GM19238 (cell line): ENCODE measurements around the gene SLC25A24.
"Not testable (repeated sequence)": the region's sequence is repeated elsewhere in the genome, so short reads cannot be mapped to it uniquely, and the experiment has no call there.

Source experiments
- DNase-seq: peaks from one replicate; pipeline ENCODE4 v3.0.0; 2011; ENCODE audit warnings: low spot score; ENCODE audit not compliant: insufficient read length

SLC25A24 gene

GRCh38 chr1:108140177-108140576 lies 60.0 kb downstream of the SLC25A24 start:
- no peak for DNase-seq

- DNase-seq = not testable (repeated sequence)
These were observed 60.6 kb downstream of the SLC25A24 start for GRCh38 chr1:108139555-108139954.

GRCh38 chr1:108133148-108133547 lies 67.0 kb downstream of the SLC25A24 start:
- not testable (repeated sequence) for DNase-seq

DNA sequence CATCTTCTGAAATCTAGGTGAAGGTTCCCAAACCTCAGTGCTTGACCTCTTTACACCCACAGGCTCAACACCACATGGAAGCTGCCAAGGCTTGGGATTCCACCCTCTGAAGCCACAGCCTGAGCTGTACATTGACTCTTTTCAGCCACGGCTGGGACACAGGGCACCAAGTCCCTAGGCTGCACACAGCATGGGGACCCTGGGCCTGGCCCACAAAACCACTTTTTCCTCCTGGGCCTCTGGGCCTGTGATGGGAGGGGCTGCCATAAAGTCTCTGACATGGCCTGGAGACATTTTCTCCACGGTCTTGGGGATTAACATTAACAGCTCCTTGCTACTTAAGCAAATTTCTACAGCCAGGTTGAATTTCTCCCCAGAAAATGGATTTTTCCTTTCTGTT lies 67.8 kb downstream of the SLC25A24 start:
- DNase-seq = not testable (repeated sequence)

- DNase-seq = not testable (repeated sequence)
These were observed 68.9 kb downstream of the SLC25A24 start for GRCh38 chr1:108131281-108131680.

DNA sequence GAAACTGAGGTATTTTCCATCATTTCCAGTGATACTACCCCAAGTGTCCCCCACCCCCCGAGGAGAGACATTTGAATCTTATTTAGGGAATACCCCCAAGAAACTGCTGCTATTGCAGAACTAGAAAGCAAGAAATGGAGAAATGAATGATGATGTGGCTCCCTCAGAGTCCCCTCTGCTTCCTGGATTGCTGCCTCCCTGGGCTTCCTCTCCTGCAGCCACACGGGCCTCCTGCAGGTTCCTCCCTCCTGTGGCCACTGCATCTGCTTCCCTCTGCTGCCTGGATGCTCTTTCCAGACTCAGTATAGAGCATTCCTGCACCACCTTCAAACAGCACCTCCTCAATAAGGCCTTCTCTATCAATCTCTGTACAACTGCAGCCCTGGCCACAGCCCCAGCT lies 69.3 kb downstream of the SLC25A24 start:
- no peak for DNase-seq

- no peak for DNase-seq
These were observed 70.1 kb downstream of the SLC25A24 start for GRCh38 chr1:108129999-108130398.

DNA sequence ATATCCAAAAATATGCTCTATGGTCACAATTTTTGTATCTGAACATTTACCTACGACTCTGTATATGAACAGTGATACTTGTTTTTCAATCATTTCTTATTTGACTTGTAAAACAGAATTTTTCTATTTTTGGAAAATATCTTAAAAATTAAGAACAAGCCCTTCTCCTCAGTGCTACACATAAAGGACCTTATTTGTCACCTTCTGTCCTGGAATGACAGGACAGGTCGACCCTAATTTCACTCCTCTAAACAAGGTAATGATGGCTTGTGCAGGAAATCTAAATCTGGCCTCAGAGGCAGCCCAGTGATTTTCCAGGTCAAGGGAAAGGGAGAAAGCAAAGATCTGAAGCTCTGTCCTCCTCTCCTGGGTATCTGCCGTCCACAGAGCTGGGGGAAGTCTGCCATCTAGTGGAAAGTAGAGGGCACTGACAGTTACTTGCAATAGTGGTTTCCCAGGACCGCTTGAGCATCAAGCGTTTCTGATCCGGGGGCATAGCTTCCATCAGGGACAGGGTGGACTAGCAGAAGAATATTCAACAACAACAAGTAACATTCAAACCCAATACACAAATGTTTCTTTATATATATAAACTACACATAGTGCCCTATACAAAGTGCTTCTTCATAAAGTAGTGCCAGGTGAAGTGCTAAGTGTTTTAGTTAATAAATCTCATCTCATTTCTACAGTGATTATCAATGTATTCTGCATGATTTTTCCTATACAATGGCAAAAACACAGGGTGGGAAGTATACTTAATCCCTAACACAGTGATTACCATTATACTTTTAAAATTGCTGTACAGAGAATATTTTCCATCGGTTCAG lies 74.6 kb downstream of the SLC25A24 start:
- DNase-seq = peak; percentile 36

DNA sequence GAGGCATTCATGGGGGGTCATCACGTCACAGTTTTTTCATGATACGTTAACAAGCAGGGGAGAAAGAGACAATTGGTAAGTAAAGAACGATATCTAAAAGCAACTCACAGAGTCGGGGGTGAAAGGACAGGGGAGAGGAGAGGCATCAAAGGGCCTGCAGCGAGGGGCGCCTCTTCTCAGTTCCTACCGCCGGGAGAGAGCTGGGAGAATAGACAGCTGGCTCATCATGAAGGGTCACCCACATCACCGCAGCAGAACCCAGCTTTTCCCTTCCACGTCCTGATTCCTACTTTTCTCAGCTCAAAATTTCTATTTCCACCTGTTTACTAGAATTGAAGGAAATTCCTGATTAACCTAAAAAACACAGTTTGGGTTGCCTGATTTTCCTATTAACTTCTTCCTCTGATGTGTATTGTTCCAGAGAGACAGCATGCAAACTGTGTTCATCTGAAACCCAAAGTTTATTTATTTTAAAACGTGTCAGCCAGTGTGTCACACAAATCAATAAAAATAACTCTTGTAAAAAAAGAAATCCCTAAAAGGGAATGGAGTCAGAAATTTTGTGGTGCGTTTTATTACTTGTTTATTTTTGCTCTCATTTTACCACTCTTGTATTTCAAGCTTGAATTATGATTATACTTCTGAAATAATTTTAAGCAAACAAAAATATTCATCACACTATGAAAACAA lies 75.4 kb downstream of the SLC25A24 start:
- no peak for DNase-seq

- no peak for DNase-seq
These were observed 76.1 kb downstream of the SLC25A24 start for GRCh38 chr1:108124023-108124422.

DNA sequence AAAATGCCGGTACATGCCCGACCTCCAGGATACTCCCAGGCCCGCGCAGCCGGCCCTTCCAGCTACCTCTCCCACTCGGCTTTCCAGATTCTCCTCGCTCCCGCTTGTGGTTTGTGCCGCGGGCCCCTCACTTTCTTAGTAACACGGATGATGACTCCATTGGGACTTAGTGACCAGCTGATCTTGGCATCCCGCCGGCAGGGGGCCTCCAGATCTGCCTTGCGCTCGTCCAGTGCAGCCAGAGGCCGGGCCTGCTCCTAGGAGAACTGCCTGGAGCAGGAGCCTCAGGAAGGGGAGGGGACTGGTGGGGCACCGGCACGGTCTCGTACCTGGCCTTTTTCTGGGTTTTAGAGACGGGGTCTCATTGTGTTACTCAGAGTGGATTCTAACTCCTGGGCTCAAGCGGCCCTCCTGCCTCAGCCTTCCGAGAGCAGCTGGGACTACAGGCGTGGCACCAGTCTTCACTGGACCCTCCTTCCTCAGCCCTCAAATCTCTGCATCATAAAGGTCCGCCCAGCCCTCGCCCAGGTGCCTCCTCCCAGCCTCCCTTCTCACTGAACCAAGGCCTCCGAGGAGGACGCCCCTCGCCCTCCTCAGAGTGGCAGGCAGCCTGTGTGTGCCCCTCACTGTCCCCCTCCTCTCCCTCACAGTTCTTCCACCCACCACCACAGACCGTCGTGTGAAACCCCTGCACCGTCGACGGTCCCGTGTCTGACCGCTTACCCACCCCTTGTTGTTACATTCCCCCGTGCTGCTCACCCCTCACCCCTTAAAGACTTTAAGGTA lies 78.6 kb downstream of the SLC25A24 start:
- DNase-seq = no peak

- no peak for DNase-seq
These were observed 80.0 kb downstream of the SLC25A24 start for GRCh38 chr1:108120163-108120562.

DNA sequence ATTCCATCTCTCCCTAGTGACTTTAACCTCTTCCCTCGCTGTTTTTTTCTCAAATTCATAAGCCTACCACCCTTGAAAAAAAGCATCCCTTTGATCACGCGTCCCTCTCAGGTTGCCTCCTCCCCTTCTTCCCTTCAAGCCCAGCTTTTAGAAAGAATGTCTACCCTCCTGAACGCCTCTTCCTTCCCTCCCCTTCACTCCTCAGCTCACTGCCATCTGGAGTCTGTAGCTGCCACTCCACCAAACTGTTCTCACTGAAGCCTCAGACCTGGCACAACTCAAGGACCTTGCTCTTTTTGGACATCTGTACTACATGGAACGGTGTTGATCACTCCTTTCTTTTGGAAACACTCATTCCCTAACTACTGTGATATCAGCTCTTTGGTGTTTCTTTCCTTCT lies 80.6 kb downstream of the SLC25A24 start:
- no peak for DNase-seq

GRCh38 chr1:108117945-108118902 lies 81.9 kb downstream of the SLC25A24 start:
- DNase-seq = no peak

DNA sequence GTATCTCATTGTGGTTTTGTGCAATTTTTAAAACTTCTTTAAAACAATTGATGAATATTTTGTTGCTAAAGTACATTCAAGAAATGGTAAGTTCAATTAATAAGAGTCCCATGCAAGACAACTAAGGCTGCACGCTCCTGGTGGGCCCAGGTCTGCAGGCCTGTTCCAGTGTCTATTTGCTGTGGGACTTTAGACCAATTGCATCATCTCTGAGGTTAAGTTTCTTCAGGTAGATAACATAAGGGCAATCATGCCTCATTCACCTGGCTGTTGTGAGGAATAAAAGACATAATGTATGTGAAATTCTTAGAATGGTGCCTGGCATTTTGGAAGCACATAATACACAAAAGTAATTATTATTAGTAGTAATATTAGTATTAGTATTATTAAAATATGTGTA lies 82.9 kb downstream of the SLC25A24 start:
- DNase-seq = no peak

DNA sequence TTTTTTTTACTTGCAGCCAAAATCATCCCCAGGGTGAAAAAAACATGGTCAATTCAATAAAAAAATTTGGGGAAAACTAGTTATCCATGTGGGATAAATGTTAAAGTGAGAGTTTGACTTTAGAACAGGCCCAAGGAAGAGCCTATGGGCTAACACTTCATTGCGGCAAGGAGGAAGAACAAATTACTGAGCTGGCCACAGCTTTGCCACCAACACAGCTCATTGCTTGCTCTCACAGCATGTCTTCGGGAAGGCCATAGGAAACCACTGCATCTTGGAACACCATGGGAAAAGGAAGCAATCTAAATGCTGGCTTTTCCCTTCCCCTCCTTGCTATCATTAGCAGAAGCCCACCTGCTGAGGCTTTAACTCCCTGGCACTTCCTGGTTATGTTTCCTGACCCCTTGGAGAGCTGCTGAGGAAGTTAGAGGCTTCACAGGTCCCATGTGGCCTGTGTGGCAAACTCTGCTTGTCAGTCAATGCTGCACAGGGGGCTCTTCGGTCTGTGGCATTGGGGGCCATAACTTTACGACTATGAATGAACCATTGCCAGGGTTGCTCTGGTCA lies 86.0 kb downstream of the SLC25A24 start:
- no peak for DNase-seq

- DNase-seq = no peak
These were observed 86.6 kb downstream of the SLC25A24 start for GRCh38 chr1:108113496-108113895.

DNA sequence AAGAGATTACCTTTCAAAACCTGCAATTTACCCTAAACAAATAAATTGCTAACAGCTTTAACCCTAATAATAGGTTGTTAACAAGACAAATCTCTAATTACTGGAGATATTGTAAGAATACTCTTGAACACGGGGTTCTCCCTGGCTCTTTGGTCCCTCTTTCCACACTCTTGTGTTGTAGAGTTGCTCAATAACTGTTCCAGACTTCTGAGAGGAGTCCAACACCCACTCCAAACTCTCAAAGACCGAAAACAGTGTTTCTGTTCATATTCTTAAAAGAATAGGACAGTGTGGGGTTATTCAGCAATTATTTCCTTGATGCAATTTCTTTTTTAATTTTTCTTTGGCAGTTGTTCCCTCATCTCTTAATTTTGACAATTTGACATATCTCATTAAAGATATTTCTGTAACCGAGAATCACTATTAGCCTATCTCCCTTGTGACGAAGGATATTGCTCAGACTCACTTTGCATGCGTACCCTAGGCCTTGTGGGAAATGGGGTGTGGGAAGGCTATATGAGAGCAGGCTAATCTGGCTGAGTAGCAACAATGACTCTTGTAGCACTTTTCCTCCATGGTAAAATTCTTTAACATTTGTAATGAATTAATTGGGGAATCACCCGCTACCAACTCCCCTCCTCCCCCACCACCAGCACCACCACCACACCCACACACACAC lies 90.7 kb downstream of the SLC25A24 start:
- DNase-seq = no peak

GRCh38 chr1:108108119-108108518 lies 92.0 kb downstream of the SLC25A24 start:
- no peak for DNase-seq

DNA sequence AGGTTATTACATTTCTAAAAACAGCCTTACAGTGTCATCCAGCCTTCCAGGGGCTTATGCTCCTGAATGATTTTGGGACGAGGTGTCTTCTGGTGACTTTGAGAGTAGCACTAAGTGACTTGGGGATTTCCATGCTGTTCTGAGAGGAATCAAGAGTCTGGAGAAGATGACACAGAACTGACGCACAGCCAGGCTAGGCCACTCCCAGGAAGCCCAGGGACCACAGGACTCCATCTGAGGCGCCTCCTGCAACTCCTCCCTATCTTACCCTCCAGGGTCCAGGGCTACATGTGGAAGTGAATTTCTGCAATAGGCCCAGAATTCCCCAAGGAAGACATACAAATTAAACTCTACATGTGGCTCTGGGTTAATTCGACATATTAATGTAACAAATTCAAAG lies 92.5 kb downstream of the SLC25A24 start:
- no peak for DNase-seq
